Measurements from ENCODE around the gene LLGL2.

Gene LLGL2

GRCh38 chr17:75602644-75603043, 77.1 kb downstream of the LLGL2 start:
- no peak overlapping the region for H3K4me3 ChIP-seq (ENCODE audit: low read depth, low read length)
- DNase-seq (ENCODE audit: low read depth), result no peak
- TF ChIP-seq CTCF (IDR thresholded peaks at IDR 0.05; ENCODE audit: low read depth, low read length, missing control alignments), result no peak
- in situ Hi-C loops (cut with HindIII; ENCODE audit: low sequenced_read_pairs), result no loop called here

- DNase-seq (ENCODE audit: low read depth), result no peak
- in situ Hi-C loops (cut with HindIII; ENCODE audit: low sequenced_read_pairs), result no loop called here
- TF ChIP-seq CTCF (IDR thresholded peaks at IDR 0.05; ENCODE audit: low read depth, low read length, missing control alignments), result no peak
- no peak overlapping the region for H3K4me3 ChIP-seq (ENCODE audit: low read depth, low read length)
Measured at GRCh38 chr17:75603123-75603522, 77.6 kb downstream of the LLGL2 start.

- H3K4me3 ChIP-seq (ENCODE audit: low read depth, low read length), result no peak overlapping the region
- TF ChIP-seq CTCF (IDR thresholded peaks at IDR 0.05; ENCODE audit: low read depth, low read length, missing control alignments), result no peak
- in situ Hi-C loops (cut with HindIII; ENCODE audit: low sequenced_read_pairs), result no loop called here
- DNase-seq (ENCODE audit: low read depth), result no peak
Measured at GRCh38 chr17:75604034-75604695, 78.7 kb downstream of the LLGL2 start.

GRCh38 chr17:75605790-75606189, 80.3 kb downstream of the LLGL2 start:
- DNase-seq (ENCODE audit: low read depth), result no peak
- in situ Hi-C loops (cut with HindIII; ENCODE audit: low sequenced_read_pairs), result no loop called here
- H3K4me3 ChIP-seq (ENCODE audit: low read depth, low read length), result no peak overlapping the region
- no peak for TF ChIP-seq CTCF (IDR thresholded peaks at IDR 0.05; ENCODE audit: low read depth, low read length, missing control alignments)

GRCh38 chr17:75607086-75607485, 81.6 kb downstream of the LLGL2 start:
- DNase-seq (ENCODE audit: low read depth), result no peak
- in situ Hi-C loops (cut with HindIII; ENCODE audit: low sequenced_read_pairs), result no loop called here

GRCh38 chr17:75610103-75610984, 84.8 kb downstream of the LLGL2 start:
- H3K4me3 ChIP-seq (ENCODE audit: low read depth, low read length), result no peak overlapping the region
- in situ Hi-C loops (cut with HindIII; ENCODE audit: low sequenced_read_pairs), result no loop called here
- no peak for DNase-seq (ENCODE audit: low read depth)
- TF ChIP-seq CTCF (IDR thresholded peaks at IDR 0.05; ENCODE audit: low read depth, low read length, missing control alignments), result no peak

More at GRCh38 chr17:75607086-75607485, 81.6 kb downstream of the LLGL2 start:
- no peak for TF ChIP-seq CTCF (IDR thresholded peaks at IDR 0.05; ENCODE audit: low read depth, low read length, missing control alignments)
- H3K4me3 ChIP-seq (ENCODE audit: low read depth, low read length), result no peak overlapping the region
